Measurements from ENCODE around the gene MCOLN3.

DNA sequence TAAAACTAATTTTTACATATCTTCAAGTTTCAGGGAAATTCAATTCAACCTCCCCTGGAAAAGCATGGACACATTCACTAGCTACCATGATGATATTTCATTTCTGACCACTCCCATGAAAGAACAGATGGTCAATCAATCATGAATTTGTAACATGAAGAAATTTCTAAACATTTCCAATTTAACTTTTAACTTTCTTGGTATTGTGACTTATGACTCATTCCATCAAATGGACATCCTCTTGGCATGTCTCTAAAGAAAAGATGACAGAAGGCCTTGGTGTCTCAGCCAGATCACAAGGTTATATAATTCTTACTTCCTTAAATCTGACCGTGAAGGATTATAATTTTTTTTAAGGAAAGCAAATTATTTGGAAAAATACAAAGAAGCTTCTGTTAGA is 10.5 kb upstream of the MCOLN3 start:
- no peak for TF ChIP-seq POLR2A (IDR thresholded peaks at IDR 0.05)
- TF ChIP-seq, protein P1, sequence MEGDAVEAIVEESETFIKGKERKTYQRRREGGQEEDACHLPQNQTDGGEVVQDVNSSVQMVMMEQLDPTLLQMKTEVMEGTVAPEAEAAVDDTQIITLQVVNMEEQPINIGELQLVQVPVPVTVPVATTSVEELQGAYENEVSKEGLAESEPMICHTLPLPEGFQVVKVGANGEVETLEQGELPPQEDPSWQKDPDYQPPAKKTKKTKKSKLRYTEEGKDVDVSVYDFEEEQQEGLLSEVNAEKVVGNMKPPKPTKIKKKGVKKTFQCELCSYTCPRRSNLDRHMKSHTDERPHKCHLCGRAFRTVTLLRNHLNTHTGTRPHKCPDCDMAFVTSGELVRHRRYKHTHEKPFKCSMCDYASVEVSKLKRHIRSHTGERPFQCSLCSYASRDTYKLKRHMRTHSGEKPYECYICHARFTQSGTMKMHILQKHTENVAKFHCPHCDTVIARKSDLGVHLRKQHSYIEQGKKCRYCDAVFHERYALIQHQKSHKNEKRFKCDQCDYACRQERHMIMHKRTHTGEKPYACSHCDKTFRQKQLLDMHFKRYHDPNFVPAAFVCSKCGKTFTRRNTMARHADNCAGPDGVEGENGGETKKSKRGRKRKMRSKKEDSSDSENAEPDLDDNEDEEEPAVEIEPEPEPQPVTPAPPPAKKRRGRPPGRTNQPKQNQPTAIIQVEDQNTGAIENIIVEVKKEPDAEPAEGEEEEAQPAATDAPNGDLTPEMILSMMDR (IDR thresholded peaks at IDR 0.05), result no peak
- no peak for TF ChIP-seq EP300 (IDR thresholded peaks at IDR 0.05)

All from tibial nerve (tissue), 4 donors.